H1 (cell line): Measurements from ENCODE around the gene KCNC1. TPM values are rescaled to one million over a fixed set of nuclear protein-coding genes. Genes with fewer than 3 reads are reported as not detected.

Experiments
- CEBPB ChIP-seq: IDR thresholded peaks from 2 replicates; pipeline ENCODE4 v1.6.1; 2012; ENCODE audit warnings: low read depth, low read length
- CTBP2 ChIP-seq: IDR thresholded peaks from 2 replicates; pipeline ENCODE4 v1.7.0; 2011; ENCODE audit warnings: borderline replicate concordance, mild to moderate bottlenecking, moderate library complexity, mixed read lengths, low read length; ENCODE audit not compliant: insufficient read depth, insufficient read length
- KDM1A ChIP-seq: fragments of 200-600, 300-600 bp; sonication (generic); IDR thresholded peaks from 2 replicates; pipeline ENCODE4 v1.7.1; 2016; ENCODE audit warnings: mild to moderate bottlenecking, low read length, borderline replicate concordance
- RXRA ChIP-seq: IDR thresholded peaks from 2 replicates; pipeline ENCODE4 v1.6.1; 2011; ENCODE audit warnings: low read depth, mild to moderate bottlenecking, low read length, moderate library complexity; ENCODE audit not compliant: insufficient read depth
- SP2 ChIP-seq: IDR thresholded peaks from 2 replicates; pipeline ENCODE4 v1.6.1; 2012; ENCODE audit warnings: mild to moderate bottlenecking, low read length, inconsistent platforms
- TCF12 ChIP-seq: IDR thresholded peaks from 2 replicates; pipeline ENCODE4 v1.6.1; 2011; ENCODE audit warnings: low read depth, mild to moderate bottlenecking, low read length
- polyA plus RNA-seq, 7 experiments: library from polyadenylated mRNA; depleted of rRNA in 3 of 7; stranded (reverse) in 5 of 7; unstranded in 2 of 7; fragments of >200 nt in 5 of 7; fragments of 200-250 nt in 2 of 7; gene quantifications; 1 replicate in 5 of 7; 2 replicates in 1 of 7; 4 replicates in 1 of 7; pipeline versions ENCODE4 v1.2.1 to v1.2.3, GENCODE V29; 2011 to 2013; ENCODE audit warnings: missing spikeins in 2 of 7, mixed read lengths in 2 of 7
- total RNA-seq: library from RNA; stranded (reverse); fragmentation: NEBNext Ultra II Directional; extraction: Animal tissue kit (Norgen Biotek cat#: 25700); gene quantifications from 2 replicates; pipeline ENCODE4 v1.2.1, GENCODE V29; 2021

KCNC1 gene
- total and polyA plus RNA-seq, 2 of the 8 experiments (the other 6 are each of a cell fraction or from before 2014, with no cell fraction given) = 0.11 to 0.26 TPM

DNA sequence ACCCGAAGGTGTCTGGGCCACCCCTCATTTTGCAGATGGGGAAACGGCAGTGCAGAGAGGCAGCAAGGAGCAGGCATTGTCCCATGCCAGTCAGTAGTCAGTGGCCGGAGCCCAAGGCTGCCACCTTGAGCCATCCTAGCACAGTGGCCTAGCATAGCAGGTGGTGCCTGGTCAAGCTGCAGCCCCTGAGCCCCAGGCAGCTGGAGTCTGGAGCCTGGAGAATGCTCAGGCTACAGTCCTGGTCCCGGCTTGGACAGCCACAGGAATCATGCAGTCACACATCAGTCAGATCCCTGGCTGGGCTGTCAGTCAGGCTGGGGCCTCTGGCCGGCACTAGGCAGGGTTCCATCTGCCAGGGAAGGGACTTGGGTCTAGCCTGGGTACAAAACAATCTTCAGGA, 18.6 kb downstream of the KCNC1 start (continued):
- TF ChIP-seq SP2 (no peak), KDM1A (no peak), CEBPB (no peak), RXRA (no peak), TCF12 (no peak), CTBP2 (no peak)
